Measurements from ENCODE around the gene ARSG.

Gene ARSG

DNA sequence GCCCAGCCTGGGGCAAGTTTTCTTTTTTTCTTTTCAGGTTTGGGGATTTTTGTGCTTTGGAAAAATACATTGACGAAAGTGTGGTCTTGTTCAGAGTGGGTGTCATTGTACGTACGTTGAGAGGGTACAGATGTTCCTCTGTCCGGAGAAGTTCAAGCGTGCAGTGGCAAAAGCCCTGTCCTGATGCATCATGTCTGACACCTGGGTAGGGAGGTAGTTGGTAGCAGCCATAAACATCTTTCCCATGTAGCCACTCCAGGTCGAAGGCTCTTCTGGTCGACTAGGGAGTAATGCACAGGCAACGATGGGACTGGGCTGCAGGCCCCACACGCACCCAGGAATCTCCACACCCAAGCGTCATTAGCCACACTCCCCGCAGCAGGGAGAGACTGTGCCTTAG, 138.6 kb downstream of the ARSG start:
- TF ChIP-seq, protein P1, sequence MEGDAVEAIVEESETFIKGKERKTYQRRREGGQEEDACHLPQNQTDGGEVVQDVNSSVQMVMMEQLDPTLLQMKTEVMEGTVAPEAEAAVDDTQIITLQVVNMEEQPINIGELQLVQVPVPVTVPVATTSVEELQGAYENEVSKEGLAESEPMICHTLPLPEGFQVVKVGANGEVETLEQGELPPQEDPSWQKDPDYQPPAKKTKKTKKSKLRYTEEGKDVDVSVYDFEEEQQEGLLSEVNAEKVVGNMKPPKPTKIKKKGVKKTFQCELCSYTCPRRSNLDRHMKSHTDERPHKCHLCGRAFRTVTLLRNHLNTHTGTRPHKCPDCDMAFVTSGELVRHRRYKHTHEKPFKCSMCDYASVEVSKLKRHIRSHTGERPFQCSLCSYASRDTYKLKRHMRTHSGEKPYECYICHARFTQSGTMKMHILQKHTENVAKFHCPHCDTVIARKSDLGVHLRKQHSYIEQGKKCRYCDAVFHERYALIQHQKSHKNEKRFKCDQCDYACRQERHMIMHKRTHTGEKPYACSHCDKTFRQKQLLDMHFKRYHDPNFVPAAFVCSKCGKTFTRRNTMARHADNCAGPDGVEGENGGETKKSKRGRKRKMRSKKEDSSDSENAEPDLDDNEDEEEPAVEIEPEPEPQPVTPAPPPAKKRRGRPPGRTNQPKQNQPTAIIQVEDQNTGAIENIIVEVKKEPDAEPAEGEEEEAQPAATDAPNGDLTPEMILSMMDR (conservative IDR thresholded peaks at IDR 0.05; ENCODE audit: low read depth, low read length) = no peak

GRCh38 chr17:68431045-68431608, 139.8 kb downstream of the ARSG start:
- DNase-seq (ENCODE audit: low read depth) = no peak
- H3K4me3 ChIP-seq (ENCODE audit: low read depth, low read length) = no peak overlapping the region
- TF ChIP-seq, protein P1 (conservative IDR thresholded peaks at IDR 0.05; ENCODE audit: low read depth, low read length) = no peak

More for the DNA sequence above, 138.6 kb downstream of the ARSG start:
- DNase-seq (ENCODE audit: low read depth) = no peak
- H3K4me3 ChIP-seq (ENCODE audit: low read depth, low read length) = no peak overlapping the region

DNA sequence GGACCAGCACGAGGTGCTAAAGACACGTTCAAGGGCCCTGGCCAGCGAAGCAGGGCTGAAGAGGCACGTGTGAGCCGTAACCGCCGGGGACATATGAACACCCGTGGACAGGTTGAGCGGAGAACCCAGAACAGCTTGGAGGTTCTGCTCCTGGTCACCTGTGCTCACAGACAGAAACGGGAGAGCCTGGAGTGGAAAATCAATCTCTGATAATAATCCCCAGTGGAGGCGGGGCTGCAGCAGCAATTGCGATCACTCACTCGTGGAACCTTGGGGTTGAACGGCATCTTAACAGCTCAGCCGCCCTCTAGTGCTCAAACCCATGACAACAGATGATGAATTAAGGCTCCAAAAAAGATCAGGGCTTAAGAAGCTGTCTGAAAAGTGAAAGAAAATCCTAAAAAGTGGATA, 140.4 kb downstream of the ARSG start:
- H3K4me3 ChIP-seq (ENCODE audit: low read depth, low read length) = no peak overlapping the region
- TF ChIP-seq, protein P1 (conservative IDR thresholded peaks at IDR 0.05; ENCODE audit: low read depth, low read length) = peak; percentile 62
- DNase-seq (ENCODE audit: low read depth) = peak; percentile 80

DNA sequence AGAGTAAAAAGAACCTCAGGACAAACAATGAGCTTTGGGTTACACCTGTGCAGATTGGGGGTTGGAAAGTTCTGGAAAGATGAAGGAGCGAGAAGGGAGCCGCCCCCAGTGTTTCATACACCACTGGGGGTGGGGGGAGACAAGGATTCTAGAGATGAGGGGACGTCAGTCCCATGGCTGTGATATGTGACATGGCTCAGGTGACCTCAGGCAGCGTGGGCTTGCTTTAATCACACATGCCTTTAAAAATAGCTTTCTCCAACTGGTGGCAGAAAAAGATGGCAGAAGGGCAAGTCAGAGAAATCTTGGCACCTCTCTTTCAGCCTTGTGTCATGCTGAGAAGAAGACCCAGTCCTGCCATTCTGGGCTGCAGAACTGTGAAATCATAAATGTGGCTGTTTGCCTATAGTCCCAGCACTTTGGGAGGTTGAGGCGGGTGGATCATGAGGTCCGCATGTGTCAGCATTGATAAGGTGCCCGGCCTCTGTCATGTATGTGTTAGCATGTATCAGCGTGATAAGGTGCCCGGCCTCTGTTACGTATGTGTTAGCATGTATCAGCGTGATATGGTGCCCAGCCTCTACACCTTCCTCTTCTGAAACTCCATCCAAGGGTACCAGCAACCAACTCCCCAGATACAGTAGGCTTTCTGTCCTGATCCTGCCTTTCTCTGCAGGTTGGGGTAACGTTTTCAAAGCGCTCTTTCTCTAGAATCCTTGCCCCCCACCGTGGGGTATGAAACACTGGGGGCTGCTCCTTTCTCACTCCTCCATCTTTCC, 141.0 kb downstream of the ARSG start:
- no peak overlapping the region for H3K4me3 ChIP-seq (ENCODE audit: low read depth, low read length)
- TF ChIP-seq, protein P1 (conservative IDR thresholded peaks at IDR 0.05; ENCODE audit: low read depth, low read length) = no peak
- no peak for DNase-seq (ENCODE audit: low read depth)

GRCh38 chr17:68433211-68433610, 141.9 kb downstream of the ARSG start:
- DNase-seq (ENCODE audit: low read depth) = no peak

DNA sequence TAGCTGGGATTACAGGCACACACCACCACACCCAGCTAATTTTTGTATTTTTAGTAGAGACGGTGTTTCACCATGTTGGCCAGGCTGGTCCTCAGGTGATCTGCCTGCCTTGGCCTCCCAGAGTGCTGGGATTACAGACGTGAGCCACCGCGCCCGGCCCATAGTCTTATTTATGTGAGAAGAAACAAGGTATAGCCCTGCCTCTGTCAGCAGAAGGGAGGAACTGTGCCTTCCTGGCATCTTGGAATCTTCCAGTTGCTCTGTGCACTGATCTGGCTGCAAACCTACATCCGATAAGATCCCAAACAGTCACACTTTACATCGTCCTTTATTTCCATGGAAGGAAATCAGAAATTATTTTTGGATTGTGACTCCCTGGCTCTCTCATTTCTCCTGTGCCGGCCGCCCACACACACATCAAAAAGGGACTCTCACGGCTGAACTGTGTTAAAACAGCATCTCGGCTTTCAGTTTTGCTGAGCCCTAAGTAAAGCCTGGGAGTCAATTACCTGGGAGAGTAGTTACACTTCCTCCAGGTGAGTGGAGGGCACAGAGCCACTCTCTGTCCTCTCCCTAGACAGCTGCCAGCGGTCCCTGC, 142.7 kb downstream of the ARSG start:
- no peak for DNase-seq (ENCODE audit: low read depth)
- no peak overlapping the region for H3K4me3 ChIP-seq (ENCODE audit: low read depth, low read length)
- TF ChIP-seq, protein P1 (conservative IDR thresholded peaks at IDR 0.05; ENCODE audit: low read depth, low read length) = no peak

More at GRCh38 chr17:68433211-68433610, 141.9 kb downstream of the ARSG start:
- TF ChIP-seq, protein P1 (conservative IDR thresholded peaks at IDR 0.05; ENCODE audit: low read depth, low read length) = no peak
- no peak overlapping the region for H3K4me3 ChIP-seq (ENCODE audit: low read depth, low read length)
